C4-2B (cell line): Measurements from ENCODE around the gene LRRC27.

Experiments
- H3K27ac ChIP-seq: fragments of 450-650 bp; 2 replicates; pipeline ENCODE4 v1.5.1; 2017
- ZFX ChIP-seq: fragments of 450-650 bp; IDR thresholded peaks from 2 replicates; pipeline ENCODE4 v1.6.1; 2017
- TF ChIP-seq, protein P1 (sequence below): fragments of 450-650 bp; conservative IDR thresholded peaks from 2 replicates; pipeline ENCODE4 v1.5.1; 2017; ENCODE audit warnings: mild to moderate bottlenecking

Gene LRRC27

DNA sequence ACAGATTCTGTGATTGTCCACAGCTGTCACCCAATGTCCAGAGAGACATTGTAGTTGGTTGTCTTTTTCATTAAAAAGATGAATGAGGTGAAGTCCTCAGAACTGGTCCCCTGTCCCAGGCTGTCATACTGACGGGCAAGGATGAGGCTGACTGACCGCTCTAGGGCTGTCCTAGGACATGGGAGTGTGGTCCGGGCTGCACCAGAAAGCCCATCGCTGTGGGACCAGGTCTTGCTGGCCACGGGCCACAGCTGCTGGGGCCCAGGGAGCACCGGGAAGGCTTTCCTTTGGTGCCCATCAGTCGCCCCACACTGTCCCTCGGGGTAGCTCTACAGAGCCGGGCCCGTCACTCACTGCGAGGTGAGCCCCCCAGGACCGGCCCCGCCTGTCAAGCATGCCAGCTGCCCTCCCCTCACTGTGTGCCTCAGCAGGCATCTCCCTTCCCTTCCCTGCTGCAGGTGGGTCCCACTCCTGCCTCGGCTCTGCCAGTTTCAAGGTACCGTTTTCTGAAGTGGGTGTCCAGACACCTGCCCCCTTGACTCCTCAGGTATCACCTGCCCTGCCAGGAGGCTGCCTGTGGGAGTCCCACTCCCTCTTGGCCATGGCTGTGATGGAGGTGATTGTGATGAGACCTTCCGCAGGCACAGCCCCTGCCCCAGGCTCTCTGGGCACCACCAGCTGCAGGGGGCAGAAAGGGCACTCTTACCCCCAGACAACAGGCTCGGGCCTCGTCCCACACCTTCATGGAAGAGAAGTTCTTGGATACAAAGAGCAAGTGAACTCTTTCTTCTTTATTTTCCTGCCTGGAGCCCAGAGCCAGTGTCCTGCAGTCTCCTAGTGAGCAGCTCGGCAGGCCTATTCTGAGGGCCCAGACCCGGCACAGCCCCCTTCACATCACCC, 21.7 kb downstream of the LRRC27 start:
- no peak overlapping the region for H3K27ac ChIP-seq
- TF ChIP-seq ZFX, result no peak
- TF ChIP-seq, protein P1, sequence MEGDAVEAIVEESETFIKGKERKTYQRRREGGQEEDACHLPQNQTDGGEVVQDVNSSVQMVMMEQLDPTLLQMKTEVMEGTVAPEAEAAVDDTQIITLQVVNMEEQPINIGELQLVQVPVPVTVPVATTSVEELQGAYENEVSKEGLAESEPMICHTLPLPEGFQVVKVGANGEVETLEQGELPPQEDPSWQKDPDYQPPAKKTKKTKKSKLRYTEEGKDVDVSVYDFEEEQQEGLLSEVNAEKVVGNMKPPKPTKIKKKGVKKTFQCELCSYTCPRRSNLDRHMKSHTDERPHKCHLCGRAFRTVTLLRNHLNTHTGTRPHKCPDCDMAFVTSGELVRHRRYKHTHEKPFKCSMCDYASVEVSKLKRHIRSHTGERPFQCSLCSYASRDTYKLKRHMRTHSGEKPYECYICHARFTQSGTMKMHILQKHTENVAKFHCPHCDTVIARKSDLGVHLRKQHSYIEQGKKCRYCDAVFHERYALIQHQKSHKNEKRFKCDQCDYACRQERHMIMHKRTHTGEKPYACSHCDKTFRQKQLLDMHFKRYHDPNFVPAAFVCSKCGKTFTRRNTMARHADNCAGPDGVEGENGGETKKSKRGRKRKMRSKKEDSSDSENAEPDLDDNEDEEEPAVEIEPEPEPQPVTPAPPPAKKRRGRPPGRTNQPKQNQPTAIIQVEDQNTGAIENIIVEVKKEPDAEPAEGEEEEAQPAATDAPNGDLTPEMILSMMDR, result no peak

DNA sequence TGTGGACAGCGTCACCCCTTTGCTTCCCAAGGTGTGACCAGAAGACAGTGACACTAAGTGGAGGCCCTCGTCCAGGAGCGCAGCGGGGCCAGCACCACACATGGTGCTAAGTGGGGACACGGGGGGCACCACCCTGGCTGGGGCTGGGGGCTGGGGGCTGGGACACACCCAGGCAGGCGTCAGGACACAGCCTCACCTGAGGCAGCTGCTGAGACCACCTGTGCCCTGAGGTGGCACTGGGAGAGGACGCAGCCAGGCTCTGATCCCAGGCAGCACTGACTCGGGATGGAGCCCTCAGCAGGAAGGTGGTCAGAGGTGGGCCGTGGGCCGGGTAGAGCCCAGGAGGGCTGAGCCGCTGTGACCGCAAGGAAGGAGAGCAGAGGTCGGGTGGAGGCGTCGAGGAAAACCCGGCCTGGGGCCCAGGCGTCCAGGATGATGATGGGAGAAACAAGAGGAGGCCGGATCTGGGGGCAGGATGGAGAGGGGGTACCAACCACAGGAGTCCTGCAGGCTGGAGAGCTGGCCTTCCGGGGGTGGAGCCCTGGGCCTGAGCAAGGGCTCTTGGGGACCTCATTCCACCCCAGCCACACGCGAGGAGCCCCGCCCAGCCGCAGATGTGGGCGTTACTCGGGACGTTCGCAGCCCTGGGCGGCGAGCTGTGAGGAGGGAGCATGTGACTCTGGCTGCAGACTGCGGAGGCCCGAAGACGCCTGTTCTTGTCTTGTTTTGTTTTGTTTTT, 22.5 kb downstream of the LRRC27 start:
- no peak for TF ChIP-seq ZFX
- TF ChIP-seq, protein P1, result no peak
- no peak overlapping the region for H3K27ac ChIP-seq

DNA sequence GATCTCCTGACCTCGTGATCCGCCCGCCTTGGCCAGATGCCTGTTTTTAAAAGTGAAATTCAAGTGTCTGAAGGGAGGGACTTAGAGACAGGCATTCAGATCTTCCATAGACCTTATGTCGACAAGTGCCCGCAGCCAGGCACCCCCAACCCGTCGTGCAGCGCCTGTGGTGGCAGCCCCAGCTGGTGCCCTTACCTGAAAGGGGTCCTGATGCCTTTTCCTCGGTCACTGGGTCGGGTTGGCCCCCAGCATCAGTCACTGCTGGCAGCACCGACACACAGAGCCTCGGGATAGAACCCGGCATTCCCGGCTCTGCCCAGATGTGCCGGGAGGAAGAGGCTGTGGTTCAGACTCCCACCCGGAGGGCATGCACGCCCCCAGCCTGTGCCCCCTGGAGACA, 23.3 kb downstream of the LRRC27 start:
- no peak overlapping the region for H3K27ac ChIP-seq
- no peak for TF ChIP-seq ZFX
- TF ChIP-seq, protein P1, result no peak

DNA sequence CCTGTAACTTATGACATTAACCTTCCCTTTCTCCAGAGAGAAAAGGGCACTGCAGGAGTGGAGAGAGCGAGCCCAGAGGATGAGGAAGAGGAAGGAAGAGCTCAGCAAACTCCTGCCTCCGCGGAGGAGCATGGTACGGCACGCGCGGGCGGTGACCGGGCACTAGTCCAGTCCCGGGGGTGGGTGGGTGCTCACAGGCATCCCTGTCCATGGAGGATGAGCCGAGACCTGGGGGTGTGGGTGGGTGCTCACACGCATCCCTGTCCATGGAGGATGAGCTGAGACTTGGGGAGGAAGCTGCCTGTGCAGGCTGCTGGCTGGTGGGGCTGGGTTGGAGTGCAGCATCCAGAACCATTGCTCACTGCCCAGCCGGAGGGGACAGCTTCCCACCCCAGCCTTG, 23.8 kb downstream of the LRRC27 start:
- no peak for TF ChIP-seq ZFX
- TF ChIP-seq, protein P1, result no peak
- H3K27ac ChIP-seq, result no peak overlapping the region

DNA sequence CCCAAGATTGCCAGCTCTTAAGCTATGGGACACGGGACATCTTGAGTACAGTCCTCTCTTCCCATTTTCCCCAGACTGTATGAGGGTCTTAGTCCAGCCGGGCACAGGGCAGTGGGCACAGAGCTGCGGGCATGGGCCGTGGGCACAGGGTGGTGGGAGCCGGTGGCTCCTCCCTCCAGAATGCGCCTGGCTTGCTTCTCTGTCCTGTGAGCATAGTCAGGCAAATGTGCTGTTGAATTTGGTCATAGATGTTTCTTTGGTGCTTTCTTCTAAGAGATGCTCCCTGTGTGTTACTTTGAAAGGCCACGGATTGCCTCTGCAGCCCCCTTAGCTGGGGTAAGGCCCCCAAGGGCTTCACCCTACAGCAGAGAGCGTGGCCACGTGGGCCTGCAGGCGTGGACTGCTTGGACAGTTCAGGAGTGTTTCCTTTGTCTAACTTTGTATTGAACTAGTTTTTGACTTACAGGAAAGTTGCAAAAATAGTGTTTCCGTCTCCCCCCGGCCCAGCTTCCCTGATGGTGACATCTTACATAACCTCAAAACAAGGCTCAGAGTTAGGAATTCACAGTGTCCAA, 24.7 kb downstream of the LRRC27 start:
- no peak for TF ChIP-seq ZFX
- TF ChIP-seq, protein P1, result no peak
- no peak overlapping the region for H3K27ac ChIP-seq

DNA sequence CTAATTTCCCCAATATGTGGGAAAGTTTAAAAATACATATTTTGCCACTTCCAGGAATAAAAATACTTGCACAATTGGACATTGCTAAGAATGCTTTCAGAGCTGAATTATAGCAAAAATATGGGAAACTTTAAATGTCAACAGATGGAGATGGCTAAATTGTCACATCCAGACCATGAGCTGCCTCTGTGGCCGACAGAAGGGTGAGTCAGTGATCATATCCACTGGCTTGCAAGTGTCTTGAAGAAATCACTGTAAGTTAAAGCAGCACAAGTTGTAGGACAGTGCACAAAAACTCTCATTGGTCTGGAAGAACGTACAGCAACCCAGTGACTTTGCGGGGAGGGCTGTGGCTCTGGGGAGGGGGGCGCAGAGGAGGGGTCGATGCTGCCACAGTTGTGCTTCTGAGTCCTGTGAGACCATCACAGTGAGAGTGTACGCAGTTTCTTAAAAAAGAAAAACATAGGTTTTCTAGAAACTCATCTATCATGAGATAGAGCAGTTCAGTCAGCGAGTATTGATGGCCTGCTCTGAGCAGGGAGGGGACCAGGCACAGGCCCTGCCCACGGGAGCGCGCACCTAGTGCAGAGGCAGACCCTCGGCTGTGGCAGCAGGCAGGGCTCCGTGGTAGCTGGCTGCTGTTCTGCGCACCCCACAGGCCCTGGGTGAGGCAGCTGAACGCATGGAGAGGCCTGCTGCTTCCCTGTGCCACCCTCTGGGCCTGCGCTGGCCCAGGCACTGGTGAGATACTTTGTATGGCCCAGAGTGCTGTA, 25.5 kb downstream of the LRRC27 start:
- no peak overlapping the region for H3K27ac ChIP-seq
- TF ChIP-seq, protein P1, result no peak
- TF ChIP-seq ZFX, result no peak
